Chondrocyte (in vitro differentiated cells): ENCODE results near the gene TRIM14. TPM values are rescaled to one million over a fixed set of nuclear protein-coding genes. Genes with fewer than 3 reads are reported as not detected.

ENCODE experiments used
- DNase-seq: peaks from one replicate; pipeline ENCODE4 v3.0.0; 2021; ENCODE audit warnings: mixed read lengths, low spot score
- H3K27ac Mint-ChIP-seq: one replicate; pipeline ENCODE4 v1.8.0; 2021; ENCODE audit warnings: mild to moderate bottlenecking, moderate library complexity, mixed read lengths; ENCODE audit not compliant: unreplicated experiment
- H3K27me3 Mint-ChIP-seq: 2 replicates; pipeline ENCODE4 v1.8.0; 2021; ENCODE audit warnings: low read depth, mixed read lengths
- H3K36me3 Mint-ChIP-seq: 2 replicates; pipeline ENCODE4 v1.8.0; 2021; ENCODE audit warnings: low read depth, mixed read lengths
- H3K4me1 Mint-ChIP-seq: 2 replicates; pipeline ENCODE4 v1.8.0; 2021; ENCODE audit warnings: low read depth, mild to moderate bottlenecking, mixed read lengths
- H3K4me3 Mint-ChIP-seq: one replicate; pipeline ENCODE4 v1.8.0; 2021; ENCODE audit warnings: mild to moderate bottlenecking, moderate library complexity, mixed read lengths; ENCODE audit not compliant: unreplicated experiment
- H3K9me3 Mint-ChIP-seq: 2 replicates; pipeline ENCODE4 v1.8.0; 2021; ENCODE audit warnings: low read depth, mixed read lengths
- total RNA-seq: library from RNA; stranded (reverse); gene quantifications from 3 replicates; pipeline ENCODE4 v1.2.1, GENCODE V29; 2021
- TF ChIP-seq, protein P1 (sequence below): fragments of 200-600 bp; sonication (generic); IDR thresholded peaks from 2 replicates; pipeline ENCODE4 v1.5.0; 2021; ENCODE audit warnings: antibody characterized with exemption, mild to moderate bottlenecking, moderate library complexity

Gene TRIM14
- total RNA-seq, 1 donor from 2014 or later = 1.1 TPM

DNA sequence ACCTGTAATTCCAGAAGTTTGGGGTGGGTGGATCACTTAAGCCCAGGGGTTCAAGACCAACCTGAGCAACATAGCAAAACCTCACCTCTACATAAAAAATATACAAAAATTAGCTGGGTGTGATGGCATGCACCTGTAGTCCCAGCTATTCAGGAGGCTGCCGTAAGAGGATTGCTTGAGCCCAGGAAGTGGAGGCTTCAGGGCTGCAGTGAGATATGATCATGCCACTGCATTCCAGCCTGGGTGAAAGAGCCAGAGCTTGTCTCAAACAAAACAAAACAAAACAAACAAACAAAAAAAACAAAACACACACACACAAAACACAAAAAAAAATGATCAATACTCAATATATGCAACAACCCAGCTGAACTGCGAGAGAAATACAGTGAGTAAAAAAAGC is 29.5 kb upstream of the TRIM14 start:
- Mint-ChIP-seq H3K27ac (no peak overlapping the region), H3K4me1 (no peaks in the 10 kb centered on the region), H3K9me3 (no peaks in the 10 kb centered on the region), H3K36me3 (peaks cover 6% of the 10 kb centered on the region), H3K4me3 (no peak overlapping the region), H3K27me3 (no peaks in the 10 kb centered on the region)
- no peak for DNase-seq
- TF ChIP-seq, protein P1, sequence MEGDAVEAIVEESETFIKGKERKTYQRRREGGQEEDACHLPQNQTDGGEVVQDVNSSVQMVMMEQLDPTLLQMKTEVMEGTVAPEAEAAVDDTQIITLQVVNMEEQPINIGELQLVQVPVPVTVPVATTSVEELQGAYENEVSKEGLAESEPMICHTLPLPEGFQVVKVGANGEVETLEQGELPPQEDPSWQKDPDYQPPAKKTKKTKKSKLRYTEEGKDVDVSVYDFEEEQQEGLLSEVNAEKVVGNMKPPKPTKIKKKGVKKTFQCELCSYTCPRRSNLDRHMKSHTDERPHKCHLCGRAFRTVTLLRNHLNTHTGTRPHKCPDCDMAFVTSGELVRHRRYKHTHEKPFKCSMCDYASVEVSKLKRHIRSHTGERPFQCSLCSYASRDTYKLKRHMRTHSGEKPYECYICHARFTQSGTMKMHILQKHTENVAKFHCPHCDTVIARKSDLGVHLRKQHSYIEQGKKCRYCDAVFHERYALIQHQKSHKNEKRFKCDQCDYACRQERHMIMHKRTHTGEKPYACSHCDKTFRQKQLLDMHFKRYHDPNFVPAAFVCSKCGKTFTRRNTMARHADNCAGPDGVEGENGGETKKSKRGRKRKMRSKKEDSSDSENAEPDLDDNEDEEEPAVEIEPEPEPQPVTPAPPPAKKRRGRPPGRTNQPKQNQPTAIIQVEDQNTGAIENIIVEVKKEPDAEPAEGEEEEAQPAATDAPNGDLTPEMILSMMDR = no peak

DNA sequence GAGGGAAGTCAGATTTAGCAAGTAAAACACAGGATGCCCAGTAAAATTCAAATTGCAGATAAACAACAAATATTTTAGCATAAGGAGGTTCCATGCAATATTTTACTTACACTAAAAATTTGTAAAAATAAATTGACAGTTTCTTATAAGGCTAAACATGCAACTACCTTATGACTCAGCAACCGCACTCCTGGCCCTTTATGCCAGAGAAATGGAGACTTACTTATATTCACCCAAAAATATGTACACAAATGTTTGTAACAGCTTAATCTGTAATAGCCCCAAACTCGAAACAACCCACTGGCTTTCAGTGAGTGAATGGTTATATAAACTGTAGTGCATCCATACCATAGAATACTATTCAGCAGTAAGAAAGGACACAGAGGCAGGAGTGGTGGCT is 28.6 kb upstream of the TRIM14 start:
- Mint-ChIP-seq H3K9me3 (no peaks in the 10 kb centered on the region), H3K36me3 (peaks cover 6% of the 10 kb centered on the region)

DNA sequence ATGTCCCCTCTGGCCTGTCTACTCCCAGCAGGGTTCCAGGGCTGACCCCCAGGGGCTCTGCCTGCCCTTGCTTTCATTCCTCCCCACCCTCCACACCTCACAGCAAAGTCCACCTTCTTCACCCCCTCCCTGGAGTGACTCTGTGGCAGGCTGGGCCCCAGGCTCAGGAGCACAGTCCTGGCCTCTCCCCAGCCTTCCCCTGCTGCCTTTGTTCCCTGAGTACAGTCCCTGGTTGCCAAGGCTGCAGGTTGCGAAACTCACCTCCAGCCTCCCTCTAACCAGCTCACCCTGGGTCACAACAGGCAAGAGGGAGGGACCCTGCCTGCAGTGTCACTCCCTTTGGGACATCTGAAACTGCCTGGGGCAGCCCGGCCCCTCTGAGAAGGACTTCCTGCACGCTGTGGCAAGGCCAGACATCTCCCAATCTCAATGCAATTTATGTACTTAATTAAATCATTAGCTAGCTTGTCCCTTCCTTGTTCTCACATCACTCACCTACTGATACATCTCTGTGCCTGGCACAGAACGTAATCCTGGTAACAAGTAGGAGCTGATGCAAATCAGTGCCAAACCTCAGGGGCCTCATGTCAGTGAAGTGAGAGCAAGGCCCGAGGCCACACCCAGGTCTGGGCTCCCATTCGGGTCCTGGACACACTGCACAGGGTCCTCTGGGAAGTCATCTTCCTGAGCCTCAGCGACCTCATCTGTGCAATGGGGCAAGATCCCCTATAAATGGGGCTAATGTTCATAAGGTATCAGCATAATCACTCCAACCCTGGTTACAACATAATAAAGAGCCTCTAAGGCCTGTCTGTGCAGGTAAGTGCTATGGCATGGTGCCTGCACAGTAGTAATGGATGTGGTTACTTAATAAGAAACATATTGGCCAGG is 27.3 kb upstream of the TRIM14 start:
- H3K4me1 Mint-ChIP-seq = no peaks in the 10 kb centered on the region
- peak; percentile 67 for DNase-seq

More for the DNA sequence above, 28.6 kb upstream of the TRIM14 start:
- H3K27ac Mint-ChIP-seq = no peak overlapping the region
- no peak overlapping the region for H3K4me3 Mint-ChIP-seq
- no peak for DNase-seq
- no peaks in the 10 kb centered on the region for H3K27me3 Mint-ChIP-seq
- H3K4me1 Mint-ChIP-seq = no peaks in the 10 kb centered on the region
- TF ChIP-seq, protein P1 = no peak

DNA sequence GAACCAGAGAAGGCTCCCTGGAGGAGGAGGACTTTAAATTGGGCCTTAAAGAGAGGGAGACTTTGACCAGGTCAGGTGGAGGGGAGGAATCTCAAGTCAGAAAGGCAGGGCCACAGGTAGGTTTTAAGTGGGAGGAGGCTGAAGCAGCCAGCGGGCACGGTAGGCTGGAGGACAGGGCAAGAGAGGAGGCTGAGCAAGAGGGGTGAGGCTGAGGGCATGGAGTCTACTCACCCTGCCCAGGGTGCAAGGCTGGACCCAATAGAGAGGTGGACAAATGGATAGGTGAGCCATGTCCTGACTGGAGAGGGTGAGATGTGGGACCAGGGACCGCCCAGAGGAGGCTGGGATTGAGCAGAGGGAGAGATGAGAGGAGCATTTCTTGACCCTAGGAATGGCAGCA is 25.6 kb upstream of the TRIM14 start:
- Mint-ChIP-seq H3K27ac (no peak overlapping the region), H3K36me3 (no peaks in the 10 kb centered on the region), H3K9me3 (no peaks in the 10 kb centered on the region), H3K27me3 (no peaks in the 10 kb centered on the region), H3K4me3 (no peak overlapping the region), H3K4me1 (no peaks in the 10 kb centered on the region)
- TF ChIP-seq, protein P1 = no peak
- DNase-seq = peak; percentile 66

More for the DNA sequence above, 27.3 kb upstream of the TRIM14 start:
- TF ChIP-seq, protein P1 = no peak
- Mint-ChIP-seq H3K27ac (no peak overlapping the region), H3K27me3 (no peaks in the 10 kb centered on the region), H3K36me3 (peaks cover 3% of the 10 kb centered on the region), H3K4me3 (no peak overlapping the region), H3K9me3 (no peaks in the 10 kb centered on the region)

DNA sequence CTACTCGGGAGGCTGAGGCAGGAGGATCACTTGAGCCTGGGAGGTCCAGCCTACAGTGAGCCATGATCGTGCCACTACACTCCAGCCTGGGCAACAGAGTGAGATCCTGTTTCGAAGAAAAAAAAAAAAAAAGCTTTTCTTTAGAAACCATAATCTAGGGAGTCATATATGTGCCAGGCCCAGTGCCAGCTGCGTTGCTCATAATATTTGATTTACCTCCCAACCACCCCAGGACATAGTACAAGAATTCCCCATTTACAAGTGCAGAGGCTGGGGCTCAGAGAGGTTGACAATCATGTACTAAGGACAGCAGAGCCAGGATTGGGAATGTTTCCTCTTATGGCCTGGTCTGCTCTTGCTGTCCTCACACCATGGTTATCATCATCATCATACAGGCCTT is 25.1 kb upstream of the TRIM14 start:
- peak; percentile 21 for DNase-seq
- Mint-ChIP-seq H3K36me3 (no peaks in the 10 kb centered on the region), H3K27me3 (no peaks in the 10 kb centered on the region), H3K4me3 (no peak overlapping the region), H3K4me1 (no peaks in the 10 kb centered on the region), H3K9me3 (no peaks in the 10 kb centered on the region), H3K27ac (no peak overlapping the region)
- TF ChIP-seq, protein P1 = no peak
